H1 (cell line): Measurements from ENCODE around the gene ATAD3B. TPM values are rescaled to one million over a fixed set of nuclear protein-coding genes. Genes with fewer than 3 reads are reported as not detected.

Source experiments
- CTCF ChIA-PET: fragments of 300-600 bp; sonication (Branson Sonifier 250); formaldehyde crosslinking; loops from one replicate; lab custom pipeline; 2021; ENCODE audit not compliant: partially characterized antibody; lab: Charles Lee
- POLR2A ChIA-PET: fragments of 300-600 bp; sonication (Branson Sonifier 250); formaldehyde crosslinking; loops from one replicate; lab custom pipeline; 2021; ENCODE audit warnings: inconsistent platforms; ENCODE audit not compliant: partially characterized antibody; lab: Charles Lee
- DNase-seq, 2 experiments: peaks; one replicate each; pipeline versions ENCODE4 v3.0.0 to v3.0.0-alpha.2; 2010 to 2022; ENCODE audit warnings: low spot score in 2 of 2, low read depth in 1 of 2, mixed read lengths in 1 of 2
- FAIRE-seq: peaks from 2 replicates; lab custom pipeline; 2011; peaks lifted over from hg19 to GRCh38; lab: Jason Lieb, UNC
- H2AFZ ChIP-seq: 2 replicates; pipeline ENCODE4 v1.8.1; 2012; ENCODE audit warnings: low read length, inconsistent platforms
- H2AK5ac ChIP-seq: 2 replicates; pipeline ENCODE4 v1.6.1; 2013; ENCODE audit warnings: low read depth, low read length
- H2BK120ac ChIP-seq: replicated peaks from 2 replicates; pipeline ENCODE3; 2013; ENCODE audit warnings: low read depth, low read length, inconsistent platforms
- H2BK12ac ChIP-seq: 2 replicates; pipeline ENCODE4 v1.6.1; 2013; ENCODE audit warnings: low read depth, low read length
- H2BK15ac ChIP-seq: 2 replicates; pipeline ENCODE4 v1.6.1; 2013; ENCODE audit warnings: low read length
- H2BK20ac ChIP-seq: 2 replicates; pipeline ENCODE4 v1.6.1; 2013; ENCODE audit warnings: low read length
- H2BK5ac ChIP-seq: 2 replicates; pipeline ENCODE4 v1.6.1; 2013; ENCODE audit warnings: low read depth, low read length
- H3K14ac ChIP-seq: 2 replicates; pipeline ENCODE4 v1.6.1; 2013; ENCODE audit warnings: inconsistent platforms; ENCODE audit not compliant: insufficient read length
- H3K18ac ChIP-seq: 2 replicates; pipeline ENCODE4 v1.6.1; 2013; ENCODE audit warnings: low read length; ENCODE audit errors: extremely low read depth
- H3K23ac ChIP-seq: 2 replicates; pipeline ENCODE4 v1.6.1; 2013; ENCODE audit warnings: inconsistent platforms; ENCODE audit not compliant: insufficient read length
- H3K23me2 ChIP-seq: 2 replicates; pipeline ENCODE4 v1.6.1; 2013; ENCODE audit warnings: low read depth, low read length
- H3K27ac ChIP-seq: 2 replicates; pipeline ENCODE4 v1.6.1; 2011; ENCODE audit warnings: low read depth, low read length, inconsistent platforms
- H3K27me3 ChIP-seq, 4 experiments: replicated peaks in 1 of 4; 1 replicate in 1 of 4; 2 replicates in 3 of 4; pipeline versions ENCODE4 v1.6.1 to v1.8.1; 2011 to 2013; ENCODE audit warnings: low read length in 3 of 4, mild to moderate bottlenecking in 3 of 4, inconsistent platforms in 2 of 4, mixed read lengths in 2 of 4, moderate library complexity in 1 of 4; ENCODE audit not compliant: control insufficient read depth in 3 of 4, insufficient read depth in 3 of 4; ENCODE audit errors: extremely low read depth in 1 of 4
- H3K36me3 ChIP-seq, 4 experiments: 2 replicates each; pipeline versions ENCODE4 v1.6.1 to v1.8.1; 2011 to 2013; ENCODE audit warnings: mild to moderate bottlenecking in 4 of 4, low read length in 3 of 4, moderate library complexity in 2 of 4, control low read depth in 1 of 4, inconsistent platforms in 1 of 4; ENCODE audit not compliant: insufficient read depth in 4 of 4, control insufficient read depth in 2 of 4
- H3K4ac ChIP-seq: replicated peaks from 2 replicates; pipeline ENCODE3; 2013; ENCODE audit warnings: low read length, low read depth, mixed read lengths, inconsistent platforms; ENCODE audit not compliant: insufficient read length
- H3K4me1 ChIP-seq, 4 experiments: replicated peaks in 1 of 4; 1 replicate in 1 of 4; 2 replicates in 3 of 4; pipeline versions ENCODE4 v1.6.1 to v1.8.1; 2011 to 2013; ENCODE audit warnings: low read length in 3 of 4, inconsistent platforms in 2 of 4, mixed read lengths in 1 of 4; ENCODE audit not compliant: insufficient read depth in 4 of 4, control insufficient read depth in 3 of 4
- H3K4me2 ChIP-seq, 2 experiments: 2 replicates each; pipeline versions ENCODE4 v1.6.1 to v1.8.1; 2011 to 2013; ENCODE audit warnings: low read depth in 2 of 2, low read length in 2 of 2, control low read depth in 1 of 2, inconsistent platforms in 1 of 2, mild to moderate bottlenecking in 1 of 2; ENCODE audit not compliant: insufficient read depth in 1 of 2
- H3K4me3 ChIP-seq, 4 experiments: fragments of 200-600, 300-600 bp in 1 of 4; sonication (generic), shearing (Covaris generic), sonication (Bioruptor Twin) in 1 of 4; 2 replicates each; pipeline versions ENCODE4 v1.5.1 to v1.8.1; 2011 to 2016; ENCODE audit warnings: low read length in 4 of 4, low read depth in 3 of 4, control low read depth in 2 of 4, inconsistent platforms in 2 of 4, mild to moderate bottlenecking in 2 of 4, mixed read lengths in 1 of 4, moderate library complexity in 1 of 4; ENCODE audit not compliant: insufficient read depth in 2 of 4; ENCODE audit errors: extremely low read depth in 1 of 4
- H3K56ac ChIP-seq: replicated peaks from 2 replicates; pipeline ENCODE3; 2013; ENCODE audit warnings: low read depth, mild to moderate bottlenecking, mixed read lengths, low read length, inconsistent platforms; ENCODE audit not compliant: insufficient read length
- H3K79me1 ChIP-seq: 2 replicates; pipeline ENCODE4 v1.6.1; 2013; ENCODE audit warnings: low read depth, low read length, control low read depth
- H3K79me2 ChIP-seq, 2 experiments: 2 replicates each; pipeline versions ENCODE4 v1.6.1 to v1.8.1; 2012 to 2013; ENCODE audit warnings: low read length in 2 of 2, mild to moderate bottlenecking in 2 of 2, inconsistent platforms in 1 of 2; ENCODE audit not compliant: insufficient read depth in 2 of 2, control insufficient read depth in 1 of 2
- H3K9ac ChIP-seq, 4 experiments: replicated peaks in 1 of 4; 1 replicate in 1 of 4; 2 replicates in 3 of 4; pipeline versions ENCODE4 v1.6.1 to v1.8.1; 2011 to 2013; ENCODE audit warnings: low read depth in 3 of 4, low read length in 3 of 4, control low read depth in 2 of 4, mild to moderate bottlenecking in 2 of 4, moderate library complexity in 2 of 4, inconsistent platforms in 1 of 4; ENCODE audit errors: extremely low read depth in 1 of 4
- H3K9me3 ChIP-seq, 2 experiments: 2 replicates each; pipeline versions ENCODE4 v1.6.1 to v1.8.1; 2012 to 2013; ENCODE audit warnings: mild to moderate bottlenecking in 2 of 2, moderate library complexity in 2 of 2, control low read depth in 1 of 2, inconsistent platforms in 1 of 2, low read depth in 1 of 2, low read length in 1 of 2, mixed read lengths in 1 of 2; ENCODE audit not compliant: insufficient read depth in 2 of 2
- H4K20me1 ChIP-seq, 2 experiments: replicated peaks in 1 of 2; 2 replicates each; pipeline versions ENCODE3 to v1.8.1; 2011 to 2013; ENCODE audit warnings: inconsistent platforms in 2 of 2, low read length in 2 of 2, mild to moderate bottlenecking in 1 of 2; ENCODE audit not compliant: insufficient read depth in 2 of 2, control insufficient read depth in 1 of 2
- H4K5ac ChIP-seq: 2 replicates; pipeline ENCODE4 v1.6.1; 2013; ENCODE audit warnings: low read length, low read depth, mixed read lengths, inconsistent platforms; ENCODE audit not compliant: insufficient read length
- H4K8ac ChIP-seq: 2 replicates; pipeline ENCODE4 v1.8.0; 2013; ENCODE audit warnings: mild to moderate bottlenecking, moderate library complexity, low read length, inconsistent platforms; ENCODE audit not compliant: insufficient read depth; ENCODE audit errors: extremely low read depth
- H4K91ac ChIP-seq: replicated peaks from 2 replicates; pipeline ENCODE3; 2013; ENCODE audit warnings: low read length, mixed read lengths, inconsistent platforms; ENCODE audit not compliant: insufficient read length
- CBX5 ChIP-seq: fragments of 300-800, 300-1000 bp; sonication (generic); IDR thresholded peaks from 2 replicates; pipeline ENCODE4 v1.7.1; 2016; ENCODE audit warnings: antibody characterized with exemption, low read length, low read depth
- CEBPB ChIP-seq: IDR thresholded peaks from 2 replicates; pipeline ENCODE4 v1.6.1; 2012; ENCODE audit warnings: low read depth, low read length
- CHD2 ChIP-seq: IDR thresholded peaks from 2 replicates; pipeline ENCODE4 v1.6.1; 2012; ENCODE audit warnings: low read length, improper control_type of control experiment
- CREB1 ChIP-seq: IDR thresholded peaks from 2 replicates; pipeline ENCODE4 v1.6.1; 2012; ENCODE audit warnings: inconsistent platforms
- HDAC6 ChIP-seq: IDR thresholded peaks from one replicate; pipeline ENCODE4 v1.7.1; 2012; ENCODE audit warnings: low read depth, mild to moderate bottlenecking, inconsistent platforms, low read length, moderate library complexity
- JUN ChIP-seq: IDR thresholded peaks from 2 replicates; pipeline ENCODE4 v1.6.1; 2011; ENCODE audit warnings: low read depth, mild to moderate bottlenecking, improper control_type of control experiment, low read length
- NANOG ChIP-seq: IDR thresholded peaks from 2 replicates; pipeline ENCODE4 v1.6.1; 2011; ENCODE audit warnings: low read length, low read depth, mild to moderate bottlenecking, inconsistent platforms; ENCODE audit not compliant: insufficient read depth, poor library complexity, severe bottlenecking
- POLR2AphosphoS5 ChIP-seq: IDR thresholded peaks from 2 replicates; pipeline ENCODE4 v1.6.1; 2011; ENCODE audit warnings: low read depth, low read length
- RAD21 ChIP-seq, 2 experiments: IDR thresholded peaks in 1 of 2; conservative IDR thresholded peaks in 1 of 2; 2 replicates each; pipeline ENCODE4 v1.6.1; 2011; ENCODE audit warnings: low read depth in 2 of 2, low read length in 2 of 2, improper control_type of control experiment in 1 of 2, inconsistent platforms in 1 of 2, mild to moderate bottlenecking in 1 of 2, moderate library complexity in 1 of 2
- SIRT6 ChIP-seq: IDR thresholded peaks from one replicate; pipeline ENCODE4 v1.7.1; 2012; ENCODE audit warnings: low read length, inconsistent platforms
- SIX5 ChIP-seq: IDR thresholded peaks from 2 replicates; pipeline ENCODE4 v1.6.1; 2011; ENCODE audit warnings: mild to moderate bottlenecking, low read depth, low read length
- SP4 ChIP-seq: IDR thresholded peaks from 2 replicates; pipeline ENCODE4 v1.6.1; 2012; ENCODE audit warnings: low read length, inconsistent platforms
- SUZ12 ChIP-seq: fragments of 200-600 bp; sonication (generic); IDR thresholded peaks from 2 replicates; pipeline ENCODE4 v1.6.1; 2012; ENCODE audit warnings: mild to moderate bottlenecking, inconsistent platforms, low read length, moderate library complexity, mixed read lengths
- WGBS, 2 experiments: shearing (Covaris generic) in 1 of 2; methylation state at CpG; one replicate each; pipeline versions ENCODE4 v1.1.6 to v1.1.7; 2013 to 2015; ENCODE audit warnings: low lambda C conversion rate in 2 of 2, mixed read lengths in 2 of 2, inconsistent platforms in 1 of 2, low coverage in 1 of 2, missing lambda C conversion rate in 1 of 2; ENCODE audit not compliant: insufficient replicate concordance in 2 of 2, insufficient coverage in 1 of 2, insufficient read length in 1 of 2; ENCODE audit errors: extremely low coverage in 1 of 2, missing lambda C conversion rate in 1 of 2; 5-methylcytosine and 5-hydroxymethylcytosine counted together
- polyA plus RNA-seq, 7 experiments: library from polyadenylated mRNA; depleted of rRNA in 3 of 7; stranded (reverse) in 5 of 7; unstranded in 2 of 7; fragments of >200 nt in 5 of 7; fragments of 200-250 nt in 2 of 7; gene quantifications; 1 replicate in 5 of 7; 2 replicates in 1 of 7; 4 replicates in 1 of 7; pipeline versions ENCODE4 v1.2.1 to v1.2.3, GENCODE V29; 2011 to 2013; ENCODE audit warnings: missing spikeins in 2 of 7, mixed read lengths in 2 of 7
- total RNA-seq: library from RNA; stranded (reverse); fragmentation: NEBNext Ultra II Directional; extraction: Animal tissue kit (Norgen Biotek cat#: 25700); gene quantifications from 2 replicates; pipeline ENCODE4 v1.2.1, GENCODE V29; 2021
- TF ChIP-seq, protein P1 (sequence below): IDR thresholded peaks from 2 replicates; pipeline ENCODE4 v1.6.1; 2011; ENCODE audit warnings: low read length, improper control_type of control experiment

ATAD3B gene
- total and polyA plus RNA-seq, 2 of the 8 experiments (the other 6 are each of a cell fraction or from before 2014, with no cell fraction given) = 31.3 to 63.0 TPM

DNA sequence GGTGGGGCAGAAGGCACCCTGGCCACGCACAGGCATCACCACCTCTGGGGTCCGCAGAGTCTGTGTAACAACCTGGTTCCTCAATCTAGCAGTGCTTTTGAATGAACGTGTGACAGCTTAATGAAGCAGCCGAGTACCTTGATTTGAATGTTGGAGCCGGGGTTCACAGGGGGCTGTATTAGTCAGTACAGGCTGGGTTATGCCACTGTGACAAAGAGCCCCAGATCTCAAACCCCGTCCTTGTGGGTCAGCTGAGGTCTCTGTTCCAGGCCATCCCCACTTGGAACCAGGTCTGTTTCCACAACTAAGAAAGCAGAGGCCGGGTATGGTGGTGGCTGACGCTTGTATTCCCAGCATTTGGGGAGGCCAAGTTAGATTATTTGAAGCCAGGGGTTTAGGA is 58.4 kb downstream of the ATAD3B start:
- H2BK12ac ChIP-seq = no peak overlapping the region
- no peak overlapping the region for H3K23ac ChIP-seq
- POLR2A ChIA-PET = interaction anchor here (0.6 to 1.7 kb wide), 5 partner anchors 9 to 92 kb away, joined by 3 to 9 read pairs (median 4); partner anchors contain the start of gene ATAD3A
- FAIRE-seq (no peak), DNase-seq (no peak)
- no peaks in the 10 kb centered on the region for H3K27me3 ChIP-seq
- CTCF ChIA-PET = interaction anchor here (1.5 kb wide), 1 partner anchor 25 kb away, joined by 3 read pairs; no protein-coding TSS in a partner anchor
- no peak overlapping the region for H3K14ac ChIP-seq
- H2AK5ac ChIP-seq = no peak overlapping the region
- WGBS, 2 experiments = 96% methylated on average over 8 of the region's 8 CpGs; no CpG with 5 or more reads in 1 of the 2 experiments
- H2BK20ac ChIP-seq = no peak overlapping the region
- H3K27ac ChIP-seq = no peak overlapping the region
- H3K79me1 ChIP-seq = no peaks in the 10 kb centered on the region
- H3K56ac ChIP-seq = no peak overlapping the region
- no peak overlapping the region for H2AFZ ChIP-seq
- no peak overlapping the region for H3K4me2 ChIP-seq
- H4K5ac ChIP-seq = no peak overlapping the region
- H3K79me2 ChIP-seq = no peaks in the 10 kb centered on the region
- peaks cover 0 to 1% of the 10 kb centered on the region in 2 experiments for H4K20me1 ChIP-seq
- H3K9ac ChIP-seq = no peak overlapping the region
- H4K91ac ChIP-seq = no peak overlapping the region
- H3K4me1 ChIP-seq = no peaks in the 10 kb centered on the region
- H3K18ac ChIP-seq = no peak overlapping the region
- H3K36me3 ChIP-seq = peaks cover 4 to 30% (median 10%) of the 10 kb centered on the region in 4 experiments; a peak in 4 of 8 replicates
- H3K4me3 ChIP-seq = no peak overlapping the region
- no peak overlapping the region for H4K8ac ChIP-seq
- H2BK120ac ChIP-seq = no peak overlapping the region
- H2BK15ac ChIP-seq = no peak overlapping the region
- no peak overlapping the region for H3K4ac ChIP-seq
- H3K9me3 ChIP-seq = peaks cover 3 to 5% of the 10 kb centered on the region in 2 experiments; a peak in 1 of 4 replicates
- H2BK5ac ChIP-seq = no peak overlapping the region
- no peaks in the 10 kb centered on the region for H3K23me2 ChIP-seq
- TF ChIP-seq RAD21 (IDR thresholded peaks at IDR 0.05 in 1 of 2, conservative IDR thresholded peaks at IDR 0.05 in 1 of 2; ENCODE audit: low read depth in 2 of 2, low read length in 2 of 2) (no peak), CEBPB (no peak), CREB1 (no peak), JUN (no peak), SUZ12 (no peak), CBX5 (no peak), SIX5 (no peak), SP4 (no peak), NANOG (no peak), HDAC6 (no peak), POLR2AphosphoS5 (no peak), CHD2 (no peak), SIRT6 (no peak)
- TF ChIP-seq, protein P1, sequence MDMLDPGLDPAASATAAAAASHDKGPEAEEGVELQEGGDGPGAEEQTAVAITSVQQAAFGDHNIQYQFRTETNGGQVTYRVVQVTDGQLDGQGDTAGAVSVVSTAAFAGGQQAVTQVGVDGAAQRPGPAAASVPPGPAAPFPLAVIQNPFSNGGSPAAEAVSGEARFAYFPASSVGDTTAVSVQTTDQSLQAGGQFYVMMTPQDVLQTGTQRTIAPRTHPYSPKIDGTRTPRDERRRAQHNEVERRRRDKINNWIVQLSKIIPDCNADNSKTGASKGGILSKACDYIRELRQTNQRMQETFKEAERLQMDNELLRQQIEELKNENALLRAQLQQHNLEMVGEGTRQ = no peak
